ENCODE results near the gene LCAT. TPM values are rescaled to one million over a fixed set of nuclear protein-coding genes. Genes with fewer than 3 reads are reported as not detected.

LCAT gene
- total and polyA plus RNA-seq, 9 of the 15 experiments (the other 6 are each of a cell fraction or from before 2014, with no cell fraction given) = 0.46 to 21.0 (median 5.0) TPM

- intact Hi-C loops (cut with micrococcal nuclease) = no loop called here
- Histone ChIP-seq H3K9me1 (ENCODE audit: control insufficient read depth, insufficient read depth, low read length) (no peaks in the 10 kb centered on the region), H3K9me3 (replicated peaks; ENCODE audit: control insufficient read depth, insufficient read depth, low read depth, low read length) (no peaks in the 10 kb centered on the region), H3K4me3 (no peak overlapping the region), H3K79me2 (ENCODE audit: control insufficient read depth, insufficient read depth, low read length) (no peaks in the 10 kb centered on the region), H2AFZ (ENCODE audit: low read depth, low read length) (no peak overlapping the region), H3K9ac (ENCODE audit: insufficient read depth in 1 of 2, low read depth in 2 of 2, low read length in 2 of 2) (no peak overlapping the region), H3K36me3 (ENCODE audit: control insufficient read depth, insufficient read depth, low read length) (no peaks in the 10 kb centered on the region; the same call in 2 of the 3 replicates), H3K4me1 (replicated peaks in 1 of 2; ENCODE audit: control insufficient read depth in 2 of 2, insufficient read depth in 2 of 2, low read length in 2 of 2) (peaks cover 2 to 6% of the 10 kb centered on the region in 2 experiments; a peak in 2 of 5 replicates), H4K20me1 (replicated peaks; ENCODE audit: control insufficient read depth, insufficient read depth, low read length) (no peaks in the 10 kb centered on the region; the same call in 1 of the 2 replicates), H3K27ac (ENCODE audit: extremely low read depth, low read depth, low read length) (no peak overlapping the region), H3K4me2 (ENCODE audit: insufficient read depth, low read length) (no peak overlapping the region), H3K27me3 (ENCODE audit: control insufficient read depth in 2 of 2, insufficient read depth in 2 of 2, low read length in 2 of 2) (no peaks in the 10 kb centered on the region)
- FAIRE-seq = no peak
- POLR2A ChIA-PET = interaction anchor here (1.4 kb wide), 1 partner anchor 25 kb away, joined by 4 read pairs; no protein-coding TSS in a partner anchor
- CTCF ChIA-PET (ENCODE audit: low intra/inter-chr PET ratio) = no interaction called here
- no peak for DNase-seq (ENCODE audit: extremely low read depth in 1 of 4, low spot score in 3 of 4)
- WGBS (ENCODE audit: insufficient coverage, low coverage, missing lambda C conversion rate) = 20% methylated on average over 2 of the region's 2 CpGs
- no peak for TF ChIP-seq XRCC3 (IDR thresholded peaks at IDR 0.05)
- no TSS peak for BruUV-seq (replicated peaks)
- in situ Hi-C loops (cut with MboI) = no loop called here
- ATAC-seq = no peak
Measured at GRCh38 chr16:67910158-67910557, 33.8 kb downstream of the LCAT start.

GRCh38 chr16:67909056-67909742 is 34.7 kb downstream of the LCAT start:
- Histone ChIP-seq H3K9ac (ENCODE audit: insufficient read depth in 1 of 2, low read depth in 2 of 2, low read length in 2 of 2) (peak overlapping the region in 1 of 2 experiments; percentile 41; a peak in 2 of 4 replicates), H4K20me1 (replicated peaks; ENCODE audit: control insufficient read depth, insufficient read depth, low read length) (no peaks in the 10 kb centered on the region; the same call in 1 of the 2 replicates), H3K27ac (ENCODE audit: extremely low read depth, low read depth, low read length) (no peak overlapping the region), H3K9me3 (replicated peaks; ENCODE audit: control insufficient read depth, insufficient read depth, low read depth, low read length) (no peaks in the 10 kb centered on the region), H3K4me1 (replicated peaks in 1 of 2; ENCODE audit: control insufficient read depth in 2 of 2, insufficient read depth in 2 of 2, low read length in 2 of 2) (peaks cover 0 to 6% of the 10 kb centered on the region in 2 experiments; a peak in 1 of 5 replicates), H3K9me1 (ENCODE audit: control insufficient read depth, insufficient read depth, low read length) (no peaks in the 10 kb centered on the region), H3K79me2 (ENCODE audit: control insufficient read depth, insufficient read depth, low read length) (no peaks in the 10 kb centered on the region), H3K27me3 (ENCODE audit: control insufficient read depth in 2 of 2, insufficient read depth in 2 of 2, low read length in 2 of 2) (no peaks in the 10 kb centered on the region), H3K4me2 (ENCODE audit: insufficient read depth, low read length) (no peak overlapping the region), H2AFZ (ENCODE audit: low read depth, low read length) (no peak overlapping the region), H3K36me3 (ENCODE audit: control insufficient read depth, insufficient read depth, low read length) (no peaks in the 10 kb centered on the region; the same call in 2 of the 3 replicates), H3K4me3 (no peak overlapping the region)
- DNase-seq (ENCODE audit: extremely low read depth in 1 of 4, low spot score in 3 of 4) (no peak), FAIRE-seq (no peak), ATAC-seq (no peak)
- POLR2A ChIA-PET = interaction anchor here (0.6 to 2.7 kb wide), 2 partner anchors 12 to 19 kb away, joined by 3 to 13 read pairs; no protein-coding TSS in a partner anchor
- TF ChIP-seq NRF1 (conservative IDR thresholded peaks at IDR 0.05 in 1 of 2, IDR thresholded peaks at IDR 0.05 in 1 of 2) (no peak), SREBF1 (IDR thresholded peaks at IDR 0.05; ENCODE audit: borderline replicate concordance, low read depth, low read length) (no peak), POLR2G (IDR thresholded peaks at IDR 0.05; ENCODE audit: low read depth, low read length) (peak; percentile 52; the same call in 1 of the 2 replicates), ETV5 (CRISPR knock-in tag; IDR thresholded peaks at IDR 0.05; ENCODE audit: low read depth) (no peak), HDAC6 (IDR thresholded peaks at IDR 0.05; ENCODE audit: low read depth, low read length) (no peak), MTA2 (IDR thresholded peaks at IDR 0.05; ENCODE audit: low read depth) (no peak)
- 94% methylated on average over 32 of the region's 36 CpGs for WGBS (ENCODE audit: insufficient coverage, low coverage, missing lambda C conversion rate)
- in situ Hi-C loops (cut with MboI) = no loop called here
- intact Hi-C loops (cut with micrococcal nuclease) = no loop called here
- CTCF ChIA-PET (ENCODE audit: low intra/inter-chr PET ratio) = no interaction called here
- no TSS peak for BruUV-seq (replicated peaks)
